A673 (cell line): Measurements from ENCODE around the gene LEMD1. TPM values are rescaled to one million over a fixed set of nuclear protein-coding genes. Genes with fewer than 3 reads are reported as not detected.
A peak's percentile ranks its signal among the peaks of the same experiment; 100 is the strongest.

Experiments
- BruUV-seq: library from RNA; stranded (reverse); fragments of 400-500 nt; replicated peaks from 2 replicates; lab custom pipeline; 2021; lab: Mats Ljungman, UMichigan
- CTCF ChIA-PET: fragments of 300-600 bp; sonication (Branson Sonifier 250); formaldehyde crosslinking; loops from one replicate; lab custom pipeline; 2022; ENCODE audit warnings: antibody characterized with exemption; lab: Charles Lee
- POLR2A ChIA-PET: fragments of 300-600 bp; sonication (Branson Sonifier 250); formaldehyde crosslinking; loops from one replicate; lab custom pipeline; 2022; ENCODE audit warnings: antibody characterized with exemption; ENCODE audit not compliant: low non-redundant PET; lab: Charles Lee
- DNase-seq: peaks from one replicate; pipeline ENCODE4 v3.0.0-alpha.2; 2015; ENCODE audit warnings: low spot score
- H3K27ac ChIP-seq: fragments of 200-600 bp; sonication (generic); 2 replicates; pipeline ENCODE4 v1.5.1; 2016; ENCODE audit warnings: mixed run types, low read depth, mild to moderate bottlenecking, mixed read lengths, antibody characterized with exemption, low read length; ENCODE audit not compliant: poor library complexity, severe bottlenecking
- H3K27me3 ChIP-seq: fragments of 200-600 bp; sonication (generic); replicated peaks from 2 replicates; pipeline ENCODE4 v1.6.1; 2017; ENCODE audit warnings: mixed run types, low read depth, mild to moderate bottlenecking, mixed read lengths, antibody characterized with exemption, low read length; ENCODE audit not compliant: insufficient read depth, poor library complexity
- H3K36me3 ChIP-seq: fragments of 200-600 bp; sonication (generic); 2 replicates; pipeline ENCODE4 v1.6.1; 2016; ENCODE audit warnings: mixed run types, mild to moderate bottlenecking, mixed read lengths, antibody characterized with exemption, low read length; ENCODE audit not compliant: insufficient read depth, poor library complexity, severe bottlenecking
- H3K4me1 ChIP-seq: fragments of 200-600 bp; sonication (generic); 2 replicates; pipeline ENCODE4 v1.6.1; 2017; ENCODE audit warnings: mixed run types, mild to moderate bottlenecking, mixed read lengths, antibody characterized with exemption, low read length; ENCODE audit not compliant: insufficient read depth, poor library complexity, severe bottlenecking
- H3K4me3 ChIP-seq: fragments of 200-600 bp; sonication (generic); 2 replicates; pipeline ENCODE4 v1.5.1; 2016; ENCODE audit warnings: low read depth, mixed run types, mild to moderate bottlenecking, mixed read lengths, low read length; ENCODE audit not compliant: poor library complexity, severe bottlenecking
- H3K9me3 ChIP-seq: fragments of 200-600 bp; sonication (generic); 2 replicates; pipeline ENCODE4 v1.6.1; 2016; ENCODE audit warnings: mixed run types, low read depth, mild to moderate bottlenecking, mixed read lengths, antibody characterized with exemption, low read length; ENCODE audit not compliant: poor library complexity, severe bottlenecking
- CTCF ChIP-seq: fragments of 300-800, 200-600 bp; sonication (generic); conservative IDR thresholded peaks from 2 replicates; pipeline ENCODE4 v1.5.1; 2017; ENCODE audit warnings: low read depth, mild to moderate bottlenecking, antibody characterized with exemption, low read length, moderate library complexity, mixed read lengths
- EZH2 ChIP-seq: fragments of 200-600 bp; sonication (generic); IDR thresholded peaks from 2 replicates; pipeline ENCODE4 v1.6.1; 2017; ENCODE audit warnings: borderline replicate concordance, low read depth, mild to moderate bottlenecking, mixed read lengths, antibody characterized with exemption, low read length; ENCODE audit not compliant: poor library complexity, severe bottlenecking
- intact Hi-C: fragments of 100-400 bp; cut with micrococcal nuclease; formaldehyde crosslinking; loops from one replicate; pipeline ENCODE4 v1.10.0; 2022; ENCODE audit not compliant: unreplicated experiment
- total RNA-seq: library from RNA; stranded (reverse); gene quantifications from 2 replicates; pipeline ENCODE4 v1.2.3, GENCODE V29; 2021

Gene LEMD1
- total RNA-seq, 1 experiment from 2014 or later = 1.5 TPM

GRCh38 chr1:205356440-205357139, 65.3 kb downstream of the LEMD1 start, which contains the start of gene KLHDC8A:
Gene KLHDC8A, minus strand, starts transcription at chr1:205356922. Its CDS starts 13,318 bp downstream, at chr1:205343604.
- intact Hi-C loops = no loop called here
- no peak for TF ChIP-seq CTCF
- no peak for TF ChIP-seq EZH2
- Histone ChIP-seq H3K27me3 (no peaks in the 10 kb centered on the region), H3K27ac (no peak within 1 kb of the TSS), H3K36me3 (no peaks in the 10 kb centered on the region), H3K9me3 (no peaks in the 10 kb centered on the region), H3K4me1 (peaks cover 15% of the 10 kb centered on the region), H3K4me3 (no peak within 1 kb of the TSS)
- no TSS peak for BruUV-seq
- ChIA-PET POLR2A (interaction anchor here (0.5 to 0.6 kb wide), 2 partner anchors 194 to 737 kb away, joined by 8 to 26 read pairs; no protein-coding TSS in a partner anchor), CTCF (interaction anchor here (0.7 kb wide), 2 partner anchors 129 to 168 kb away, joined by 8 read pairs; no protein-coding TSS in a partner anchor)
- DNase-seq = peak; percentile 62

- Histone ChIP-seq H3K27ac (no peak overlapping the region), H3K4me3 (no peak overlapping the region), H3K4me1 (peaks cover 15% of the 10 kb centered on the region), H3K27me3 (no peaks in the 10 kb centered on the region), H3K9me3 (no peaks in the 10 kb centered on the region), H3K36me3 (no peaks in the 10 kb centered on the region)
- intact Hi-C loops = no loop called here
- DNase-seq = no peak
- POLR2A ChIA-PET = no interaction called here
- TF ChIP-seq CTCF (no peak), EZH2 (no peak)
- BruUV-seq = no TSS peak
- CTCF ChIA-PET = interaction anchor here (1.5 to 2.4 kb wide), 3 partner anchors 19 to 169 kb away, joined by 9 to 47 read pairs (median 33); no protein-coding TSS in a partner anchor
Measured at GRCh38 chr1:205355075-205355453, 66.8 kb downstream of the LEMD1 start.

DNA sequence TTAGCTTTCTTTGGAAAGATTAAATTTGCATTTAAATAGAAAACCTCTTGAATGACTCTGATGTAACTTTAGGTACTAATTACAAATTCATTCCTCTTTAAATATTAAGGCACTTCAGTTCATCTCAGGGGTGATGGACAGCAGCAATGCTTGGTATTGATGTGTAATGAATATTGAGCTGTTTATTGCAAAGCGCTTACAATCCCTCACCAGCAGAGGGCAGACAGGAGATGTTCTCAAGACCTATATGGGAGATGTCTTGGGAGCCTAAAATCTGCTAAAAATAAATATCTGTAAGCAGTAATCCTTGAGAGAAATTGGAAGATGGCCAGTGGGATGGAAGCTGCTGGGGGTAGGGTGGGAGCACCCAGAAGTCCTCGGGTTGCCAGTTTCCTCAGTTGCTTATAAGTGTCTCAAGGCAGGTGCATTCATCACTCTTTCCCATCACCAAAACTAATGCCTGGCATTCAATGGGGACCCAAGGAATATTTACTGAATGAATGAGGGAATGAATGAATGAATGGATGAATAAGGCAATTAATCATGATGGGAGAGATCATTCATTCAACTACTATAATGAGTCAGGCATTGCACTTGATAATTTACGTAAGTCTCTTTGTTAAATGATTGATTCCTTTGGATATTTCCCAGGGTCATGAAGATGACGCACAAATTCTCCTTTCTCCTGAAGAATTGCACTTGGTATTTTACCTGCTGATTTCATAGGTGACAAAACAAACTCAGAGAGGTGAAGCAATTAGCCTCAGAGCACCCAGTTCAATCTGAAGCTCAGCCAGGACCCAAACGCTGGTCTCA, 67.4 kb downstream of the LEMD1 start:
- Histone ChIP-seq H3K36me3 (no peaks in the 10 kb centered on the region), H3K27me3 (no peaks in the 10 kb centered on the region), H3K27ac (no peak overlapping the region), H3K9me3 (no peaks in the 10 kb centered on the region), H3K4me1 (peaks cover 15% of the 10 kb centered on the region), H3K4me3 (no peak overlapping the region)
- POLR2A ChIA-PET = no interaction called here
- no TSS peak for BruUV-seq
- intact Hi-C loops = loop anchor here (1.0 kb wide), 2 partner anchors 131 to 170 kb away; no protein-coding TSS in a partner anchor
- peak; percentile 94 for TF ChIP-seq CTCF
- TF ChIP-seq EZH2 = no peak
- peak; percentile 81 for DNase-seq
- CTCF ChIA-PET = interaction anchor here (0.5 to 2.4 kb wide), 13 partner anchors 19 to 303 kb away, joined by 3 to 47 read pairs (median 4); no protein-coding TSS in a partner anchor
